Activated CD8-positive, alpha-beta memory T cell treated with anti-CD3 and anti-CD28 coated beads, Interleukin-2, amount 50 U/mL, for 1 hour (primary cell): ENCODE results near the gene FNDC1.

Experiments
- DNase-seq: peaks from one replicate; pipeline ENCODE4 v3.0.0-alpha.2; 2020; ENCODE audit errors: extremely low read depth

The FNDC1 gene

GRCh38 chr6:159204605-159205004, 35.4 kb downstream of the FNDC1 start:
- DNase-seq, result no peak

GRCh38 chr6:159212028-159212427, 42.8 kb downstream of the FNDC1 start:
- no peak for DNase-seq

GRCh38 chr6:159212525-159213280, 43.5 kb downstream of the FNDC1 start:
- DNase-seq, result no peak

- no peak for DNase-seq
These were observed 44.2 kb downstream of the FNDC1 start for GRCh38 chr6:159213405-159213804.

- DNase-seq, result no peak
These were observed 45.1 kb downstream of the FNDC1 start for GRCh38 chr6:159214281-159214680.

GRCh38 chr6:159217595-159218275, 48.5 kb downstream of the FNDC1 start:
- no peak for DNase-seq

GRCh38 chr6:159220093-159220492, 50.9 kb downstream of the FNDC1 start:
- DNase-seq, result no peak

- DNase-seq, result no peak
These were observed 52.4 kb downstream of the FNDC1 start for GRCh38 chr6:159221486-159222170.

GRCh38 chr6:159224452-159224851, 55.3 kb downstream of the FNDC1 start:
- DNase-seq, result no peak

- DNase-seq, result no peak
These were observed 60.5 kb downstream of the FNDC1 start for GRCh38 chr6:159229651-159230051.

GRCh38 chr6:159232106-159232645, 63.0 kb downstream of the FNDC1 start:
- no peak for DNase-seq

- DNase-seq, result no peak
These were observed 63.6 kb downstream of the FNDC1 start for GRCh38 chr6:159232751-159233150.

- DNase-seq, result no peak
These were observed 64.3 kb downstream of the FNDC1 start for GRCh38 chr6:159233365-159234101.

GRCh38 chr6:159234102-159234553, 64.9 kb downstream of the FNDC1 start:
- no peak for DNase-seq

- no peak for DNase-seq
These were observed 69.8 kb downstream of the FNDC1 start for GRCh38 chr6:159238920-159239558.

GRCh38 chr6:159249128-159249527, 79.9 kb downstream of the FNDC1 start:
- DNase-seq, result no peak

- DNase-seq, result no peak
These were observed 80.6 kb downstream of the FNDC1 start for GRCh38 chr6:159249752-159250151.

GRCh38 chr6:159250633-159251032, 81.4 kb downstream of the FNDC1 start:
- DNase-seq, result no peak

- no peak for DNase-seq
These were observed 83.8 kb downstream of the FNDC1 start for GRCh38 chr6:159252955-159253508.

GRCh38 chr6:159254186-159254585, 85.0 kb downstream of the FNDC1 start:
- DNase-seq, result no peak

- DNase-seq, result no peak
These were observed 86.3 kb downstream of the FNDC1 start for GRCh38 chr6:159255434-159255951.
